OCI-M2 (cell line): ENCODE results near the gene GATA5.

Experiments
- DNase-seq: peaks from one replicate; lab custom pipeline; 2025; ENCODE audit not compliant: unreplicated experiment; lab: John Stamatoyannopoulos, UW

GATA5 gene

DNA sequence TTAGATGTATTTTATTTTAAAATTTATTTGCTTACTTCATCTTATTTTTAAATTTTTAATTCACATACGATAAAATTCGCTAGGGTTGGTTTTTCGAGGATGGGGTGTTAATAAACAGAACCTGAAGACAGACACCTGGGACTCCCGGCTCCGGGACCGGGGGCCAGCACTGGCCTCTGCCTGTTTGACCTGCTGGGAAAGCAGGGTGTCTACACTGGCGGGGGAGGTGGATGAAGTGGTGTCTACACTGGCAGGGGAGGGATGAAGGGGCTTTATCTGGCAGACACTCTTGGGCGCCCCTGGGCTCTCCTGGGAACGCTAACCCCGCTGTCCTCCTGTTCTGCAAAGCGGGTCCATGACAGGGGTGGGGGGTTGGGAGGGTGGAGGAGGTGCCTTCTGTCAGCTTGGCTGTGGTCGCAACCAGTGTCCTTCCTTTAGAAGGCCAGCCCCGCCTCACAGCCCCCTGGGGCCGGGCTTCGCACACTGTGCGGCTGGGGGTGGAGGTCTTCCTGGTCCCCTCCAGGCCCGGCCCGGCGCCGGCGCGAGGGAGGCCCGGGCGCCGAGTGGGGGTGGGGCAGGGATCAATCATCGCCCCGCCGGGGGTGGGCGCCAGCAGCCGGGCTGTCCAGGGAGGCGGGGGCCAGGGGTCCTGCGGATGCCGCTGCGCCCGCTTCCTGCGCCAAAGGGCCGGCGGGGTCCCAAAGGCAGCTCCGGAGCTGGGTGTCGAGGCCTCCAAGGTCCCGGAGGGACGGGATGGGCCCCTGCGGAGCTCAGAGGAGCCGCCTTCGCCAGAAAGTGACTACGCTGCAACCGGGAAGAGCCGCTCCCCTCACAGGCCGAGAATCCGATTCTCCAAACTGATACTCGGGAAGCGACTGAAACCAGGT is 1.8 kb downstream of the GATA5 start:
- no peak for DNase-seq

DNA sequence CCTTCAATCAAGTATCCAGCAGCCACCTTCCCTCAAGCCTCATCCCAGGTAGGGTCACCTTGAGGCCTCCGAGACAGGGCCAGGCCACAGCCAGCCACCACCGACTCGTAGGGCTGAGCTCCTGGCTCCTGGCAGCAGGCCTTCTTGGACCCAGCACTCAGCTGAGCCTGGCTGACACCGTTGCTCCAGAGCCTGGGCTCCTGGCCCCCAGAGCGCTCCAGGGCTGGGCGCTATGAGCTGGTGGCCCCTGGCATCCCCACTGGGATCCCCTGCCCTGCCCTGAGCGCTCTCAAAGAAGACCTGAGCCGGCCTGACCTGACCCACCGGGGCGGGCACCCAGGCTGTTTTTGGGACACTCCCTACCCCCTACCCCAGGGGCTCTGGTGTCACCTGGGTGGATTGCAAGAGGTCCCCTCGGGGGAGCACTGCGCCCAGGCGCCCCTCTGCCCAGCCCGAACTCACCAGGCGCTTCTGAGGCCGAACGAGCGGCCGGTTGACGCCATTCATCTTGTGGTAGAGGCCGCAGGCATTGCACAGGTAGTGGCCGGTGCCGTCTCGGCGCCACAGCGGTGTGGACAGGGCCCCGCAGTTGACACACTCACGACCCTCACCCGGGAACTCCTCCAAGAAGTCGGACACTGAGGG is 2.7 kb downstream of the GATA5 start:
- no peak for DNase-seq

DNA sequence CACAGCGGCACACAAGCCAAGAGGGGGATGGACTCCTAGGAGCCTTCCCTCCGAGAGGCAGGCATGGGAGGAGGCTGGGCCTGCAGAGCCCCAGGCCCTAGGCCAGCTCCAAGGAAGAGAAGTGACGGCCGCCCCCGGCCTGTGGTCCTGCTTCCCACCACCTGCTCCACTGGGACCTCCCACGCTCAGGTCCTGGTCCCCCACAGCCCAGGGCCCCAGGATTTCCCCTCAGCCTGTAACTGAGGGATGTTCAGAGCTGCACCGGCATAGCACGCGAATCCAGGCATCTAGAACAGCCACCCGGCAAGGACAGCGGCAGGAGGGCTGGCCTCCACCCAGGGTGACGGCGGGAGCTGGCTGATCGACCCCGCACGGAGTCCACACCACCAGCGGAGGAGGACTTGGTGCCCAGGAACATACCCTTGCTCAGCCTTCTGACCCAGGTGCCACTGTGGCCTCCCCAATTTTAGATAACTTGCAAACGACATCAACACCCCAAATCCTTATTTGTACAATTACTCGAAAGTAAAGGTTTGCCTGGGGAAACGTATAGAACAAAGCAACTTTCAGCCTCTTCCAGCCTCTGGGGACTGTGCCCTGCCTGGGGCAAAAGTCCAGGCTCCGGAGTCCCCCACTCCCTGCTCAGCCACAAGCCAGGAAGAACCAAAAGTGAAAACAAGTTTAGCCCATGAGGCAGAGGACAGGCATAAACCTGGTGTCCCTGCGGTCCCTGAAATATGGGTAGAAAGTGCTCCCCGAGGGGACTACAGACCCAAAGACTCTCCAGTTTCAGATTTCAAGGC is 3.5 kb downstream of the GATA5 start:
- DNase-seq = no peak

DNA sequence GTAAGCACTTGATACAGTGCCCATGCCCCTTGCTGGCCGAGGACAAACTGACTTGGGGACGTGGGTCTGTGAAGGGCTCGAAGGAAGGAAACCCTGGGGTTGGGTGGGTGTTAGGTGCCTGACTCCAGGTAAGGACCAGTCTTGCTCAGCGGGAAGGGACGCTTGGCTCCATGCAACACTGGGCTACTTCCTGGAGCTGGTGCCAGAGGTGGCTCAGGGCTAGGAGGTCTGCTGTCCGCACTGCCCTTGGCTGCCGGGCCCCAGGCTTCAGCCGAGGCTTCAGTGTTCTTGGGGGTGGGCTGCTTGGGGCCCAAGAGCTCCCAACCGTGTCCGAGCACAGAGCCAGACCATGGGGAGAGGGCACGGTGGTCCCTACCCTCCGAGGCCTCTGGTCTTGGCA is 5.3 kb downstream of the GATA5 start:
- no peak for DNase-seq

DNA sequence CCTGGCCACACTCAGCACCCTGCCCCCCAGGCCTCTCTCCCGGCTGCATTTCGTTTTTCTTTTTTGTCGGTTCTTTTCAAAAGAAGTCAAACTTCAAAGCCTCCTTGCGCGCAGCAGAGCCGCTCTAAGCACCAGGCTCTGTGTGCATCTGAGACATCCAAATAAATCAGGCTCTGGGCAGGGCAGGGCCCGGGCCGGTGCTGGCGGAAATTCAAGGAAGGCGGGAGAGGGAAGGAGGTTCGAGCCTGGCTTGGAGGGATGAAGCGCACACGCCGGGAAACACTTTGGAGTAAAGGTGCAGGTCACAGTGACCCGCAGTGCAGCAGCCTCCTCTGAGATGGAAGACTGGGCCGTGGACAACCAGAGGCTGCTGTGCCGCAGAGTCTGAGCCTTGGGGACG is 5.8 kb downstream of the GATA5 start:
- no peak for DNase-seq

DNA sequence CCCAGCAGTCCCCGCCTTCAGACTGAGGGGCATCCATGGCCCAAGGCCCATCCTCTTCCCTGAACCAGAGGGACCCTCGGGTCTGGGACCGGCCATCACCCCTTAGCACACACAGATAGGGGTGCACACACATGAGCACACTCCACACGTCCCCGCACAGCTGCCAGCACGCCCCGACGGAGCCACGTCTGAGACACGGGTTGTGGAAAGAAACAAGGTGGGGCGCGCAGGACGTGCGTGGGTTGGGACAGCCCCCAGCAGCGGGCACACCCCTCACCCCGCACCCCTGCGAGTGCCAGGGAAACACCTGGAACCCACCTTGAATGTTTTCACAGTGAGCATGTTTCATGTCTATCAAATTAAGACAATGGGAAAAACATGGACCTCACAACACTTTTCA is 6.4 kb downstream of the GATA5 start:
- no peak for DNase-seq

DNA sequence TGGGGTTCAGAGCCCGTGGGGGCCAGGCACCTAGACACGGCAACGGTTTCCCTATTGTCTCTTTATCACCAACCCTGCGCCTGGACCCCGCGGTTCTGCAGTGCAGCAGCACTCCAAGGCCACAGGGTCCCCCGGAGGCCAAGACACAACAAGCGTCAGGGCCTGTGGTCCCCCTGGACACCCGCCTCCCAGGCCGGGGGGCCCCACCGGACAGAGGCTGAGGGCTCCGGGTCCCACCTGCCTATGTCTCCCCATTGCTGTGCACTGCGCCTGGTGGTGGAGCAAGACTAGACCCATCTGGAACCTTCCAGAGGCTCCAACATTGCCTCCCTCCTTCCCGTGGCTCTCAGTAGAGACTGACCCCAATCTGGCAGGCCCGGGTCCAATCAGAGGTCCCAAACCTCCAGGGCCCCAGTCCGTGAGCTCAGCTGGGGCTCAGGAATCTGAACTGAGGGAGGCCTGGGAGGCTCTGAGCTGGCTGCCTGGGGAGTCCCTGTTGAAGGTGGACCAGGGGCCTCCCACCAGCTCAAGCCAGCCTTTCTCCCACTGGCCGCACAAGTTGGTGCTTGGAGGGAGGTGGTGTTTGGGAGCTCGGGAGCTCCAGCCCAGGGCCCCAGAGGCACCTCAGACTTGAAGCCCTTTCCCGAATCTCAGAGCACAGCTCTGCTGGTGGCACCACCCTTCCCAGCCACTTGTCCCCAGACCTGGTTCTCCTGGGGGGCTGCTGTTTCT is 8.8 kb downstream of the GATA5 start:
- no peak for DNase-seq

DNA sequence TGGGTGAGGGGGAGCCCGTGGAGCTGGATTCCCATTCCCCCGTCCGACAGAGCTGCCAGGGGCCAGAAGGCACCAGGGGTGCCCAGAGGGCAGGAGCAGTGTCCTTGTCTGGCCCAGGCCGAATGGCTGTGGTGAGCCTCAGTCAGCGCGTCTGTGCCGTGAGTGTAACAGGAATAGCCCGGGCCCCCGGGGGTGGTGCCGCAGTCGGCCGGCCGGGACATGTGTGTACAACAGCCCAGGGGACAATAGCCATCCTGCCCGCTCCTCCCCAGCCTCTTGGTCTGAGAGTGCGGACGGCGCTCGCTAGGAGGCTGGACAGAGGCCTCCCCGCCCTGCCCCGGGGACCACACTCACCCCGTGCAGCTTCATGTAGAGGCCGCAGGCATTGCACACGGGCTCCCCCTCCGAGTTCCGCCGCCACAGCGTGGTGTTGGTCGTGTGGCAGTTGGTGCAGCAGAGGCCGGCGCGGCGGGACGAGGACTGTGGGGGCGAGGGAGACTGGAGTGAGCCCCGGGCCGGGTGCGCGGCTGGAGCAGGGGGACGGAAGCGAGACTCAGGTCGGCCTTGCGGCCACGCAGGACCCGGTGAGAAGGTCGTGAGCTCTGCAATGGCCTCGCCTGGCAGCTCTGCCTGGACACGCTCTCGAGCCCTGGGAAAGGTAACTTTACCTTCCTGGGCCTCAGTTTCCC is 9.6 kb downstream of the GATA5 start:
- DNase-seq = no peak

DNA sequence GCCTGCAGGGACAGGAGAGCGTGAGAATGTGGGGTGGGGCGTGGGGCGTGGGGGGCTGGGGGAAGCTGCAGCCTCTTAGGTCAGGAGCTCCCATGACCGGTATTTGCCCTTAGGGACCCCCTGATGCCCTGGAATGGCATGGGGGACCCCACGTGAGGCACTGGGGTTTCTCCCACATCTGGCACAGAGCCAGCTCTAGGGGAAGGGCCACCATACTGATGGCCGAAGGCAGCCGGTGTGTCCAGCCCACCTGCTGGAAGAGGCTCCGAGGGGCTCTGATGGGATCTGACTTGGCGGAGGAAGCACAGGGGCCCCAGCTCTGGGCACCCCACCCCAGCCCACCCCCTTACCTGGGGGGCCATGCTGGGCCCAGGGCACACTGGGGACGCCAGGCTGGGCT is 10.8 kb downstream of the GATA5 start:
- no peak for DNase-seq

DNA sequence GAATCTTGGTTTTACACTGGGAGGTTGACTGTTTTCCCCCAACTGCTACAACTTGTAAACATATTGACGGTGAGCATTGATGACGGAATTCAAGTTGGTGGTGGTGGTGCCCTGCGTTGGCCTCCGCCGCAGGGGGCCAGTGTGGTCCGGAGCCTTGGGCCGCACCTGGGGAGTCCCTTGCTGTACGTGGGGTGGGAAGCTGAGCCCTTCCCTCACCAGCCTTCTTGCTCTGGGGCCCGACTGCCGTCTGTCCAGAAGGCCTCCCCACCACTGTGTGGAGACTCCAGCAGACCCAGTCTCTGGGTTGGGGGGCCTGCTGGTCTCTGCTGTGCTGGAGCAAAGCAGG is 11.4 kb downstream of the GATA5 start:
- no peak for DNase-seq

DNA sequence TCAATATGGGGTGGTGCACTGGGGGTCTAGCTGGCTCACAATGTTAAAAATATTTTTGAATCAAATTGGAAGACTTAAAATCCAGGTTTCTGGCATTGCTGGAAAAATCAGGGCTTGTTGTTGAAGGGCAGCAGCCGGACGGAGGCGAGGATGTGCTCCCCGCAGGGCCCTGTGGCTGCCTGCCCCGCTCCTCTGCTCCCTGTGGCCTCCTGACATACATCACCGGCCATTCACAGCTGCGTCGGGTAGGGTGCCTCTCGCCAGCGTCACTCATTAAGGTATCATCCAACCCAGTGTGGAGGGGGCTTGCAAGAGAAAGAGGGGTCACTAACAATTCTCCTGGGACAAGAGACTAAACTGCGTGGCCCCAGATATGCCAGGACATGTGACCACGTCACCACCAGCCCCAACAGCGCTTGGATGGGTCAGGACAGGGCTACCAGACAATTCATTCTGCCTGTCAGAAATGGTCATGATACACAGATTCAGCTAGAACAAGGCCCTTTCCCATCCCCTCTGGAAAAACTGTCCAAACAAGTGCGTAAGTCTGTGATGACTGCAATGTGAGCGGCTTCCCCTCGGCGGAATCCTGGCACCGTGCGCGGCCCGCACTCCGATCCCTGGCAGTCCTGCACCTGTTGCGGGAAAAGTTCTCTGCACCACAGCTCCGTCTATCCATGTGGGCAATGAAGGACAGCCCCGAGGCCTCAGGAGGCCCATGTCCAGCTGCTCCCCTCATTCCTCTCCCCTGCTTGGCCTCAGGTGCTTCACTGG is 12.0 kb downstream of the GATA5 start:
- no peak for DNase-seq

DNA sequence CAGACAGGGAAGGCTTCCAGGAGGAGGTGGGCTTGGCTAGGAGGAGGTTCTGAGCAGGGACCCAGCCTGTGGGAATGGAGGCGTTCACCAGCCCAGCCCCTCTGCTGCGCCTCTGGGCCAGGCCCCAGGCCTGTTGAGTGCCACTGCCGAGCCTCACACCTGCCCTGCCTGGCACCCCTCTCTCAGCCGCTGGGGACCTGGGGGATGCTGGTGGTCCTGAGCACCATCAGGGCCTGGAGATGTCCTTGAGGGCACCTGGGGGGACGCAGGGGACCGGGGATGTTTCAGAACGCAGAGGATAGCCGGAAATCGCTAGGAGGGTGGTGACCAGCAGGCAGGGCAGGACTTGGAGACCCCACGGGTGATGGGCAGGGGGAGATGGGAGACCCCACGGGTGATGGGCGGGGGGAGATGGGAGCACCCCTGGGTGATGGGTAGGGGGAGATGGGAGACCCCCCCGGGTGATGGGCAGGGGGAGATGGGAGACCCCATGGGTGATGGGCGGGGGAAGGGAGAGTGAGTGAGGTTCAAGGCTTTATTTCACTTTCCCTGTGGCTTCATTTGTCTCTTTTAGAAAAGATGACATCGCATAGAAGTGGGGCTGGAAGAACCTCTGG is 12.7 kb downstream of the GATA5 start:
- DNase-seq = no peak

DNA sequence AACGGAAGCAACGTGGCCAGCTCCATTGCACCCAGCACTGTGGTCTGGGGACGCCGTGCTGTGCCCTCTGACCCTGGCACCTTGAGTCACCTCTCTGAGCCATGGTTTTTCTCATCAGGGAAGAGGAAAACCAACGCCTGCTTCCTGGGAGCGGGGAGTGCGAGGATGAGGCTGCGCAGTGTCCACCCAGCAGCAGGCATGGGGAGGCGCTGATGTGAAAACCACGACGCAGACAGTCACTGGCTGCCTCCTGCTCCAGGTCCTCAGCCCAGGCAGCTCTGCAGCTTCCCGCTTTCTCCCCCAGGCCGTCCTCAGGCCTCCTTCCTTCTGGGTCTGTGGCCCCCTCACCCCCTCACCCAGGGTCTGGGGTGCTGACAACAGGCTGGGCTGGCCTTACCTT is 14.0 kb downstream of the GATA5 start:
- no peak for DNase-seq

DNA sequence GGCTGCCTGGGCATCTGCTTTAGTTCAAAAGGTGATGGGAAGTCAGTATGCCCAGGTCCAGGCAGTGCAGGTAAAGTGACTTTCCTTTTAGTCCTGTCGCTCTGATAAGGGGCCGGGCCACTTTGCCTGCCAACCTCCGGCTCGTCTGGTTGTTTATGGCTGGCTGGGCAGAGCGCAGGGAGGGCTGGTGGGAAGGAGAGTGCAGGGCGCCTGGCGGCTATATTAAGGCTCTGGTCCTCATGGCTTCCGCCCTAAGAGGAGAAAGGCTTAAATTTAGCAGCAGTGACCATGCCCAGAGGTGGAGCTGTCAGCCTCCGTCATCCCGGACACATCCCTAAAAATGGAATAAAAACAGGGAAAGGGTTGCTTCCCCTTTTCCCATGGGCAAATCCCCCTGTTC is 14.6 kb downstream of the GATA5 start:
- DNase-seq = no peak

DNA sequence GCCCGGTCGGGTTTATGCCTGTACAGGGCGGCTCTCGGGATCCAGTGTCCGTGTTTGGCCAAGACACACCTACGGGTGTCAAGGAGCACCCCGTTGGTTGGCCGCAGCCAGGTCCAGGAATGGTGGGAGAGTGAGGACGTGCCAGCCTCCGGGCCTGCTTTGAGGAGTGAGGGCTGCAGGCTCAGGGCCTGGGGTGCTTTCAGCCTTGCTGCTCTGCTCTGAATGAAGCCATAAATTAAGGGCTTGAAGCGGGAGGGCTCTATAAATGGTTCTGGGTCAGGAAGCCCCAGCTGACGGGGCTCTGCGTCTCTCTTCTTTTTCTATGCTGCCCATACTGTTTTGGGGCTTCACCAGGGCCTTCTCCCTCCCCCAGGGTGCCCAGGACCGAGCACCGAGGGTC is 15.1 kb downstream of the GATA5 start:
- no peak for DNase-seq

DNA sequence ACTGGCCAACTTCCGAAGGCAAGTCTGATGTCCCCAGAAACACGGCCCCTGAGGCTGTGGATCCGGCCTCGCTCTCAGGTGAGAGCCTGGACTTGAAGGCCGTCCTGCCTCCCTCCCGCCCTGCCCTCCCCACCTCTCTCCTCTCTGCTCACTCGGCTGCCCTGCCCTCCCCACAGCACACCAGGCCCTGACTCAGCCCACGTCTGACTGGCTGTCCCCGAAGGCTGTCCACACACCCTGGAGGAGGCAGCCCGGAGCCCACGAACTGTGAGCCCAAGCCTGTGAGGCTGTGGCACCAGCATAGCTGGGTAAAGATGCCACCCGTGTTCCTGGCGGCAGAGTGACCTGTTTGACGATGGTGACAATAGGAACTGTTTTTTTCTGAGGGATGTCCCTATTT is 16.3 kb downstream of the GATA5 start:
- DNase-seq = no peak

DNA sequence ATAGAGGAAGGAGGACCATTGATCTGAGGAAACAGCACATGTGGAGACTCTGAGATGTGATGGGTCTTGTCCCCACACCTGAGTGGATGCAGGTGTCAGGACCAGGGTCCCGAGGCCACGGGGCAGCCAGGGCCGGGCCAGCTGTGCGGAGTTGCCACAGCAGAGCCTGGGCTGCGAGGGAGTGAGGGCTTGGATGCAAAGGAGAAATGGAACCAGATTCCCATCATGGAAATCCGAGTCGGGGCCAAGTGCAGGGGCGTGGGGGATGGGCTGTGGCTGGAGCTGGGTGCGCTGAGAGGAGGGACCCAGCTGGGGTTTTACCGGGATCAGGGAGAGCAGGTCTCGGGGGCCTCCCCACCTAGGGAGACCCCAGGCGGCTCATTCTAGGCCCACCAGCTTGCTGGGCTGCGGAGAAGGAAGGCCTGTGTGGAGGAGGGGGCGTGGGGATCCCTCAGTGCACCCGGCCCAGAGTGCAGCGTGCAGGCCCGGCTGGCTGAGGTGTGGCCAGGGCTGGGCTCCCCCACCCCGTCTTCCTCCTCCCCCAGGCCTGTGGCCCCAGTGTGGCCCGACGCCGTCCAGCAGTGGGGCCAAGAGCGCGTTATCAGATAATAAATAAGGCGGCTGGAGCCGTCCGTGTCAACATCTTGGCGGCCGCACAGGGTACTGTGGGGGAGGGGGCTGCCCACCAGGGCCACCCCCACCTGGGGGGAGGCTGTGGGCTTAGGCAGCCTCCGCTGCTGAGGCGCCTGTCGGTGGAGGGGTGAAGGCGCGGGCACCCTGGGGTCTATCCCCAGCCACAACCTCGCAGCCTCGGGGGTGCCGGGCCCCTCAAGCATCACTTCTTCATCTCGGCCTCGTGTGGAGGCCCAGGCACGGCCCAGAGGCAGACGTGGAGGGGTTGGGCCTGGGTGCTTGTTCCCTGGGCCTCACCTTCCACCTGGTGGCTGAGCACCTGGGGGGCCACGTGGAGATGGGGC is 17.2 kb downstream of the GATA5 start:
- no peak for DNase-seq

DNA sequence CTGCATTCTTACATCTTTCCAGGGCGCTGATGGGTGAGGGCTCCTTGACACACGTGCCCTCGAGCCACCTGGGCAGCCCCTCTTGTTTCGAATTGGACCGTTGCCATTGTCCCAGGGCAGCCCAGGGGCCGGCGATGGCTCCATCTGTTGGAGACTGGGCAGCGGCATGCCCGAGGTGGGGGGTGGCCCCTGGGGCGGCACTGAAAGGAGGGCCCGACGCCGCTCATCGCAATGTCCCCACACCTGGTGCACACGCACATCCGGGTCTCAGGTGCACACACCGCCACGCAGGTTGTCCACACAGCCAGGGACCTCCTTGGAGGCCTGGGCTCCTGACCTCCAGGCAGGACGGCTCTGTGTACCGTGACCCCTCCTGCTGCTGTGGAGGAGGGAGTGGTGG is 18.0 kb downstream of the GATA5 start:
- DNase-seq = no peak
